H1 (cell line): ENCODE measurements around the gene FBXO38. TPM values are rescaled to one million over a fixed set of nuclear protein-coding genes. Genes with fewer than 3 reads are reported as not detected.

Experiments used
- CTCF ChIA-PET: fragments of 300-600 bp; sonication (Branson Sonifier 250); formaldehyde crosslinking; loops from one replicate; lab custom pipeline; 2021; ENCODE audit not compliant: partially characterized antibody; lab: Charles Lee
- POLR2A ChIA-PET: fragments of 300-600 bp; sonication (Branson Sonifier 250); formaldehyde crosslinking; loops from one replicate; lab custom pipeline; 2021; ENCODE audit warnings: inconsistent platforms; ENCODE audit not compliant: partially characterized antibody; lab: Charles Lee
- DNase-seq, 2 experiments: peaks; one replicate each; pipeline versions ENCODE4 v3.0.0 to v3.0.0-alpha.2; 2010 to 2022; ENCODE audit warnings: low spot score in 2 of 2, low read depth in 1 of 2, mixed read lengths in 1 of 2
- FAIRE-seq: peaks from 2 replicates; lab custom pipeline; 2011; peaks lifted over from hg19 to GRCh38; lab: Jason Lieb, UNC
- H2AFZ ChIP-seq: 2 replicates; pipeline ENCODE4 v1.8.1; 2012; ENCODE audit warnings: low read length, inconsistent platforms
- H2AK5ac ChIP-seq: 2 replicates; pipeline ENCODE4 v1.6.1; 2013; ENCODE audit warnings: low read depth, low read length
- H2BK120ac ChIP-seq: replicated peaks from 2 replicates; pipeline ENCODE3; 2013; ENCODE audit warnings: low read depth, low read length, inconsistent platforms
- H2BK12ac ChIP-seq: 2 replicates; pipeline ENCODE4 v1.6.1; 2013; ENCODE audit warnings: low read depth, low read length
- H2BK15ac ChIP-seq: 2 replicates; pipeline ENCODE4 v1.6.1; 2013; ENCODE audit warnings: low read length
- H2BK20ac ChIP-seq: 2 replicates; pipeline ENCODE4 v1.6.1; 2013; ENCODE audit warnings: low read length
- H2BK5ac ChIP-seq: 2 replicates; pipeline ENCODE4 v1.6.1; 2013; ENCODE audit warnings: low read depth, low read length
- H3K14ac ChIP-seq: 2 replicates; pipeline ENCODE4 v1.6.1; 2013; ENCODE audit warnings: inconsistent platforms; ENCODE audit not compliant: insufficient read length
- H3K18ac ChIP-seq: 2 replicates; pipeline ENCODE4 v1.6.1; 2013; ENCODE audit warnings: low read length; ENCODE audit errors: extremely low read depth
- H3K23ac ChIP-seq: 2 replicates; pipeline ENCODE4 v1.6.1; 2013; ENCODE audit warnings: inconsistent platforms; ENCODE audit not compliant: insufficient read length
- H3K23me2 ChIP-seq: 2 replicates; pipeline ENCODE4 v1.6.1; 2013; ENCODE audit warnings: low read depth, low read length
- H3K27ac ChIP-seq: 2 replicates; pipeline ENCODE4 v1.6.1; 2011; ENCODE audit warnings: low read depth, low read length, inconsistent platforms
- H3K27me3 ChIP-seq, 4 experiments: replicated peaks in 1 of 4; 1 replicate in 1 of 4; 2 replicates in 3 of 4; pipeline versions ENCODE4 v1.6.1 to v1.8.1; 2011 to 2013; ENCODE audit warnings: low read length in 3 of 4, mild to moderate bottlenecking in 3 of 4, inconsistent platforms in 2 of 4, mixed read lengths in 2 of 4, moderate library complexity in 1 of 4; ENCODE audit not compliant: control insufficient read depth in 3 of 4, insufficient read depth in 3 of 4; ENCODE audit errors: extremely low read depth in 1 of 4
- H3K36me3 ChIP-seq, 4 experiments: 2 replicates each; pipeline versions ENCODE4 v1.6.1 to v1.8.1; 2011 to 2013; ENCODE audit warnings: mild to moderate bottlenecking in 4 of 4, low read length in 3 of 4, moderate library complexity in 2 of 4, control low read depth in 1 of 4, inconsistent platforms in 1 of 4; ENCODE audit not compliant: insufficient read depth in 4 of 4, control insufficient read depth in 2 of 4
- H3K4ac ChIP-seq: replicated peaks from 2 replicates; pipeline ENCODE3; 2013; ENCODE audit warnings: low read length, low read depth, mixed read lengths, inconsistent platforms; ENCODE audit not compliant: insufficient read length
- H3K4me1 ChIP-seq, 4 experiments: replicated peaks in 1 of 4; 1 replicate in 1 of 4; 2 replicates in 3 of 4; pipeline versions ENCODE4 v1.6.1 to v1.8.1; 2011 to 2013; ENCODE audit warnings: low read length in 3 of 4, inconsistent platforms in 2 of 4, mixed read lengths in 1 of 4; ENCODE audit not compliant: insufficient read depth in 4 of 4, control insufficient read depth in 3 of 4
- H3K4me2 ChIP-seq, 2 experiments: 2 replicates each; pipeline versions ENCODE4 v1.6.1 to v1.8.1; 2011 to 2013; ENCODE audit warnings: low read depth in 2 of 2, low read length in 2 of 2, control low read depth in 1 of 2, inconsistent platforms in 1 of 2, mild to moderate bottlenecking in 1 of 2; ENCODE audit not compliant: insufficient read depth in 1 of 2
- H3K4me3 ChIP-seq, 4 experiments: fragments of 200-600, 300-600 bp in 1 of 4; sonication (generic), shearing (Covaris generic), sonication (Bioruptor Twin) in 1 of 4; 2 replicates each; pipeline versions ENCODE4 v1.5.1 to v1.8.1; 2011 to 2016; ENCODE audit warnings: low read length in 4 of 4, low read depth in 3 of 4, control low read depth in 2 of 4, inconsistent platforms in 2 of 4, mild to moderate bottlenecking in 2 of 4, mixed read lengths in 1 of 4, moderate library complexity in 1 of 4; ENCODE audit not compliant: insufficient read depth in 2 of 4; ENCODE audit errors: extremely low read depth in 1 of 4
- H3K56ac ChIP-seq: replicated peaks from 2 replicates; pipeline ENCODE3; 2013; ENCODE audit warnings: low read depth, mild to moderate bottlenecking, mixed read lengths, low read length, inconsistent platforms; ENCODE audit not compliant: insufficient read length
- H3K79me1 ChIP-seq: 2 replicates; pipeline ENCODE4 v1.6.1; 2013; ENCODE audit warnings: low read depth, low read length, control low read depth
- H3K79me2 ChIP-seq, 2 experiments: 2 replicates each; pipeline versions ENCODE4 v1.6.1 to v1.8.1; 2012 to 2013; ENCODE audit warnings: low read length in 2 of 2, mild to moderate bottlenecking in 2 of 2, inconsistent platforms in 1 of 2; ENCODE audit not compliant: insufficient read depth in 2 of 2, control insufficient read depth in 1 of 2
- H3K9ac ChIP-seq, 4 experiments: replicated peaks in 1 of 4; 1 replicate in 1 of 4; 2 replicates in 3 of 4; pipeline versions ENCODE4 v1.6.1 to v1.8.1; 2011 to 2013; ENCODE audit warnings: low read depth in 3 of 4, low read length in 3 of 4, control low read depth in 2 of 4, mild to moderate bottlenecking in 2 of 4, moderate library complexity in 2 of 4, inconsistent platforms in 1 of 4; ENCODE audit errors: extremely low read depth in 1 of 4
- H3K9me3 ChIP-seq, 2 experiments: 2 replicates each; pipeline versions ENCODE4 v1.6.1 to v1.8.1; 2012 to 2013; ENCODE audit warnings: mild to moderate bottlenecking in 2 of 2, moderate library complexity in 2 of 2, control low read depth in 1 of 2, inconsistent platforms in 1 of 2, low read depth in 1 of 2, low read length in 1 of 2, mixed read lengths in 1 of 2; ENCODE audit not compliant: insufficient read depth in 2 of 2
- H4K20me1 ChIP-seq, 2 experiments: replicated peaks in 1 of 2; 2 replicates each; pipeline versions ENCODE3 to v1.8.1; 2011 to 2013; ENCODE audit warnings: inconsistent platforms in 2 of 2, low read length in 2 of 2, mild to moderate bottlenecking in 1 of 2; ENCODE audit not compliant: insufficient read depth in 2 of 2, control insufficient read depth in 1 of 2
- H4K5ac ChIP-seq: 2 replicates; pipeline ENCODE4 v1.6.1; 2013; ENCODE audit warnings: low read length, low read depth, mixed read lengths, inconsistent platforms; ENCODE audit not compliant: insufficient read length
- H4K8ac ChIP-seq: 2 replicates; pipeline ENCODE4 v1.8.0; 2013; ENCODE audit warnings: mild to moderate bottlenecking, moderate library complexity, low read length, inconsistent platforms; ENCODE audit not compliant: insufficient read depth; ENCODE audit errors: extremely low read depth
- H4K91ac ChIP-seq: replicated peaks from 2 replicates; pipeline ENCODE3; 2013; ENCODE audit warnings: low read length, mixed read lengths, inconsistent platforms; ENCODE audit not compliant: insufficient read length
- CBX5 ChIP-seq: fragments of 300-800, 300-1000 bp; sonication (generic); IDR thresholded peaks from 2 replicates; pipeline ENCODE4 v1.7.1; 2016; ENCODE audit warnings: antibody characterized with exemption, low read length, low read depth
- CREB1 ChIP-seq: IDR thresholded peaks from 2 replicates; pipeline ENCODE4 v1.6.1; 2012; ENCODE audit warnings: inconsistent platforms
- RXRA ChIP-seq: IDR thresholded peaks from 2 replicates; pipeline ENCODE4 v1.6.1; 2011; ENCODE audit warnings: low read depth, mild to moderate bottlenecking, low read length, moderate library complexity; ENCODE audit not compliant: insufficient read depth
- SP2 ChIP-seq: IDR thresholded peaks from 2 replicates; pipeline ENCODE4 v1.6.1; 2012; ENCODE audit warnings: mild to moderate bottlenecking, low read length, inconsistent platforms
- SP4 ChIP-seq: IDR thresholded peaks from 2 replicates; pipeline ENCODE4 v1.6.1; 2012; ENCODE audit warnings: low read length, inconsistent platforms
- WGBS, 2 experiments: shearing (Covaris generic) in 1 of 2; methylation state at CpG; one replicate each; pipeline versions ENCODE4 v1.1.6 to v1.1.7; 2013 to 2015; ENCODE audit warnings: low lambda C conversion rate in 2 of 2, mixed read lengths in 2 of 2, inconsistent platforms in 1 of 2, low coverage in 1 of 2, missing lambda C conversion rate in 1 of 2; ENCODE audit not compliant: insufficient replicate concordance in 2 of 2, insufficient coverage in 1 of 2, insufficient read length in 1 of 2; ENCODE audit errors: extremely low coverage in 1 of 2, missing lambda C conversion rate in 1 of 2; 5-methylcytosine and 5-hydroxymethylcytosine counted together
- polyA plus RNA-seq, 7 experiments: library from polyadenylated mRNA; depleted of rRNA in 3 of 7; stranded (reverse) in 5 of 7; unstranded in 2 of 7; fragments of >200 nt in 5 of 7; fragments of 200-250 nt in 2 of 7; gene quantifications; 1 replicate in 5 of 7; 2 replicates in 1 of 7; 4 replicates in 1 of 7; pipeline versions ENCODE4 v1.2.1 to v1.2.3, GENCODE V29; 2011 to 2013; ENCODE audit warnings: missing spikeins in 2 of 7, mixed read lengths in 2 of 7
- total RNA-seq: library from RNA; stranded (reverse); fragmentation: NEBNext Ultra II Directional; extraction: Animal tissue kit (Norgen Biotek cat#: 25700); gene quantifications from 2 replicates; pipeline ENCODE4 v1.2.1, GENCODE V29; 2021
- TF ChIP-seq, protein P1 (sequence below): IDR thresholded peaks from 2 replicates; pipeline ENCODE4 v1.6.1; 2012; ENCODE audit warnings: inconsistent platforms

FBXO38 gene
- total and polyA plus RNA-seq, 2 of the 8 experiments (the other 6 are each of a cell fraction or from before 2014, with no cell fraction given), result 9.1 to 34.3 TPM

DNA sequence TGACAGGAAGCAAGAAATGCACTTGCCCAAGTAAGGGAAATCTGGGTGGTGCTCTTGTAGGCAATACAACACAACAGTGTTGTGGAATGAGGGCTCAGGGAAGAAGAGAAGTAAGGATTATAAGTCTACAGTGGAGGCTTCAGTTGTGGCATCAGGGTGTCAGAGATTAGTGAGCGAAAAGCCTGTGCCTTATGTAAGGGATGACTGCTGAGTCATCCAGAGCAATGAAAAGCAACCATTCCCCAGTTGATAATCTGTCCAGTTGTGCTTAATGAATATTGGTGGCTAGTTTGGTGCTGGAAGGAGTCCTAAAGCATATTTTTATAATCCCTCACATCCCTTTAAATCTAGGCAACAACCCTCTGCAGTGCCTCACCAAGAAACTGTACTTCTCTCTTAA, 42.0 kb downstream of the FBXO38 start:
- Histone ChIP-seq H2BK5ac (no peak overlapping the region), H3K23me2 (no peaks in the 10 kb centered on the region), H2BK15ac (no peak overlapping the region), H3K56ac (no peak overlapping the region), H3K4me1 (no peaks in the 10 kb centered on the region), H3K9ac (no peak overlapping the region), H3K79me2 (no peaks in the 10 kb centered on the region), H3K27me3 (no peaks in the 10 kb centered on the region), H4K20me1 (peaks cover 0 to 3% of the 10 kb centered on the region in 2 experiments), H3K14ac (no peak overlapping the region), H4K8ac (no peak overlapping the region), H2BK120ac (no peak overlapping the region), H2AFZ (no peak overlapping the region), H3K4me2 (no peak overlapping the region), H3K4me3 (no peak overlapping the region), H3K79me1 (no peaks in the 10 kb centered on the region), H3K27ac (no peak overlapping the region), H2AK5ac (no peak overlapping the region), H3K23ac (no peak overlapping the region), H3K36me3 (peaks cover 28 to 67% (median 44%) of the 10 kb centered on the region in 4 experiments), H4K91ac (no peak overlapping the region), H2BK20ac (no peak overlapping the region), H3K9me3 (no peaks in the 10 kb centered on the region), H3K18ac (no peak overlapping the region), H2BK12ac (no peak overlapping the region), H3K4ac (no peak overlapping the region), H4K5ac (no peak overlapping the region)
- ChIA-PET POLR2A (no interaction called here), CTCF (interaction anchor here (1.5 kb wide), 1 partner anchor 306 kb away, joined by 8 read pairs; no protein-coding TSS in a partner anchor)
- WGBS, 2 experiments, result 80% methylated on average over 1 of the region's 1 CpG; no CpG with 5 or more reads in 1 of the 2 experiments
- FAIRE-seq, result no peak
- no peak for DNase-seq
- TF ChIP-seq CBX5 (no peak), SP4 (no peak), SP2 (no peak), CREB1 (no peak), RXRA (no peak)
- TF ChIP-seq, protein P1, sequence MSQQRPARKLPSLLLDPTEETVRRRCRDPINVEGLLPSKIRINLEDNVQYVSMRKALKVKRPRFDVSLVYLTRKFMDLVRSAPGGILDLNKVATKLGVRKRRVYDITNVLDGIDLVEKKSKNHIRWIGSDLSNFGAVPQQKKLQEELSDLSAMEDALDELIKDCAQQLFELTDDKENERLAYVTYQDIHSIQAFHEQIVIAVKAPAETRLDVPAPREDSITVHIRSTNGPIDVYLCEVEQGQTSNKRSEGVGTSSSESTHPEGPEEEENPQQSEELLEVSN, result no peak
